ENCODE data around the gene GLMN. TPM values are rescaled to one million over a fixed set of nuclear protein-coding genes. Genes with fewer than 3 reads are reported as not detected.
A peak's percentile ranks its signal among the peaks of the same experiment; 100 is the strongest.
"Not testable (repeated sequence)": the region's sequence is repeated elsewhere in the genome, so short reads cannot be mapped to it uniquely, and the experiment has no call there.

The GLMN gene
- total and polyA plus RNA-seq, 7 donors = 2.8 to 17.6 (median 7.8) TPM

DNA sequence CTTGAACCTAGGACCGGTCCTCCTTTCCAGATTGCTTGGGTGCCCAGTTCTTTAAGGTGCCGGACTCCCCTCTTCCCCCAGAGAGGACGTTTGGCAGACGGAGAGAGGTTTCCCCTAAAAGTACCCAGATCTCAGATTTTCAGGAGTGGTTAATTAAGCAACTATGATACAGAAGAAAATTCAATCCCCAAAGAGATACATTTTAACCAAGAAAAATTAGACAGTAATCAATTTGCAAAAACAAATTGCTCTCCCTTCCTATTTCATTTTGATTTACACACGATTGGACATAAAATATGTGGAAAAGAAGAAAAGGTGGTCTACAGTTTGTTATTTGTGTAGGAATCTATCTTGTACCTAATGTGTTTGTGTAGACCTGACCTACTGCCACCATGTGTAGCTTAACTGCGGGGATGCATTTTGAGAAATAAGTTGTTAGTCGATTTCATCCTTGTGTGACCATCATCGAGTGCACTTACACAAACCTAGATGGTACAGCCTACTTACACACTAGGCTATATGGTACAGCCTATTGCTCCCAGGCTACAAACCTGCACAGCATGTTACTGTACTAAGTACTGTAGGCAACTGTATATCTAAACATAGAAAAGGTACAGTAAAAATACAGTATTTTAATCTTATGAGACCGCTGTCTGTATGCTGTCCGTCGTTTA lies 827 bp upstream of the GLMN start:
- intact Hi-C loops (cut with DNase I) = loop anchor here (5.0 kb wide), 2 partner anchors 797 to 897 kb away; partner anchors contain the start of genes CDC7 and HFM1
- Histone ChIP-seq H3K36me3 (peaks cover 0 to 12% (median under 1%) of the 10 kb centered on the region in 4 donors), H3K27me3 (no peaks in the 10 kb centered on the region), H3K9me3 (no peaks in the 10 kb centered on the region), H3K27ac (peak overlapping the region; percentile 87 to 96 (median 94)), H3K4me3 (peak overlapping the region; percentile 69 to 83 (median 80)), H3K4me1 (peaks cover 0 to 28% (median 16%) of the 10 kb centered on the region in 4 donors)
- TF ChIP-seq EP300 (IDR thresholded peaks at IDR 0.05) (no peak), POLR2A (IDR thresholded peaks at IDR 0.05) (no peak), POLR2AphosphoS5 (IDR thresholded peaks at IDR 0.05) (no peak)
- TF ChIP-seq, protein P1, sequence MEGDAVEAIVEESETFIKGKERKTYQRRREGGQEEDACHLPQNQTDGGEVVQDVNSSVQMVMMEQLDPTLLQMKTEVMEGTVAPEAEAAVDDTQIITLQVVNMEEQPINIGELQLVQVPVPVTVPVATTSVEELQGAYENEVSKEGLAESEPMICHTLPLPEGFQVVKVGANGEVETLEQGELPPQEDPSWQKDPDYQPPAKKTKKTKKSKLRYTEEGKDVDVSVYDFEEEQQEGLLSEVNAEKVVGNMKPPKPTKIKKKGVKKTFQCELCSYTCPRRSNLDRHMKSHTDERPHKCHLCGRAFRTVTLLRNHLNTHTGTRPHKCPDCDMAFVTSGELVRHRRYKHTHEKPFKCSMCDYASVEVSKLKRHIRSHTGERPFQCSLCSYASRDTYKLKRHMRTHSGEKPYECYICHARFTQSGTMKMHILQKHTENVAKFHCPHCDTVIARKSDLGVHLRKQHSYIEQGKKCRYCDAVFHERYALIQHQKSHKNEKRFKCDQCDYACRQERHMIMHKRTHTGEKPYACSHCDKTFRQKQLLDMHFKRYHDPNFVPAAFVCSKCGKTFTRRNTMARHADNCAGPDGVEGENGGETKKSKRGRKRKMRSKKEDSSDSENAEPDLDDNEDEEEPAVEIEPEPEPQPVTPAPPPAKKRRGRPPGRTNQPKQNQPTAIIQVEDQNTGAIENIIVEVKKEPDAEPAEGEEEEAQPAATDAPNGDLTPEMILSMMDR (IDR thresholded peaks at IDR 0.05) = no peak
- no peak for DNase-seq
- 14 to 37% methylated on average over 11 of the region's 11 CpGs for WGBS, 2 donors

DNA sequence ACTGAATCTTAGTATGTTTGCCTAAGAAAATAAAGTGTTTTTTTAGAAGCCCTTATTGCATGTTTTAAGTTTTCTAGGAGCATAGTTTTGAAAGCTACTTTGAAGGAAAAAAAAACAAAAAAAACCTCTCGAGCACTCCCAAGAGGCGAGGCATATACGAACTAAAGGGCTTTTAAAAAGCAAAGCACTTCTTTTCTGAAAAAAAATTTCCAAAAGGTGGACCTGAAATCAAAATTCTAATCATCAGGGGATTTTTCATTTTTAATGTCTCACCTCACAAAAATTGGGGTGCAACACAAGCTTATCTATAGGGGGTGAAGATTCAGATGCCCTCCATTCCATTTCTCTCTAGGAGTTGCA lies 594 bp downstream of the GLMN start:
- Histone ChIP-seq H3K9me3 (no peaks in the 10 kb centered on the region), H3K27me3 (no peaks in the 10 kb centered on the region), H3K4me1 (peaks cover 0 to 28% (median 16%) of the 10 kb centered on the region in 4 donors), H3K27ac (peak overlapping the region; percentile 87 to 96 (median 94)), H3K36me3 (no peaks in the 10 kb centered on the region), H3K4me3 (peak overlapping the region; percentile 69 to 83 (median 80))
- DNase-seq = no peak
- 3 to 8% methylated on average over 3 of the region's 3 CpGs for WGBS, 2 donors
- intact Hi-C loops (cut with DNase I) = loop anchor here (5.0 kb wide), 2 partner anchors 796 to 896 kb away; partner anchors contain the start of genes CDC7 and HFM1
- TF ChIP-seq POLR2A (IDR thresholded peaks at IDR 0.05) (no peak), EP300 (IDR thresholded peaks at IDR 0.05) (no peak), POLR2AphosphoS5 (IDR thresholded peaks at IDR 0.05) (no peak)
- TF ChIP-seq, protein P1 (IDR thresholded peaks at IDR 0.05) = peak in 1 of 4 experiments; percentile 18

DNA sequence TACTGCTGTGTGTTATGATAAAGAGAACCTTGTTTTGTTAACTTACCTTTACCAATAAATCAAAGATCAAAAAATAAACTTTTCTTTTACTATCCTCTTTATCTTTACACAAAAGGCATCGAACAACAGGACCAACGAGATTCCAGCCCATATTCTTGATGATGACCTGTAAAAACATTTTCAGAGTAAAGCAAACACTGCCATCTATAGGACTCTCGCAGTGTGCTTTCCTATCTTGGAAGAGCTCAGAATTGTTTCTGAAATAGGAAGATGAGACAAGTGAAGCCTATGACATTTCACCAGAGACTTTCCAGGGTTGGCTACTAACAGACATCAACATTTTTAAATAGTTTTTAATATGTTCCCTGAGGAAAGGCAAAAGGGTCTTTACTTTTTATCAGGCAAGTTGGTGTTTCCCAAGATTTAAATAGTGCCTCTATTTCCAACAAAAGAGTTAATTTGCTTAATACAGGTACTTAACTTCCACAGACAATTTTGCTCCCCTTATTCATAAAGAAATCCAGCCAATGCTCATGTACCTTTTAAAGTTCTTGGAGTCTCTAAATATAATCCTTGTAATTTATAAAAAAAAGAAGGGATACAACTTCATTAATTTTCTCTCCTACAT lies 7.3 kb downstream of the GLMN start:
- H3K4me1 ChIP-seq = peaks cover 0 to 5% (median 0%) of the 10 kb centered on the region in 4 donors
- WGBS, 2 donors = 9 to 35% methylated on average over 3 of the region's 3 CpGs
- peaks cover 0 to 27% (median 2%) of the 10 kb centered on the region in 4 donors for H3K36me3 ChIP-seq
- no peaks in the 10 kb centered on the region for H3K27me3 ChIP-seq
- DNase-seq = no peak
- TF ChIP-seq, protein P1 (IDR thresholded peaks at IDR 0.05) = peak in 3 of 4 experiments; percentile 23 to 49 (median 32)
- no peak for TF ChIP-seq EP300 (IDR thresholded peaks at IDR 0.05)
- H3K27ac ChIP-seq = no peak overlapping the region
- H3K4me3 ChIP-seq = no peak overlapping the region
- intact Hi-C loops (cut with DNase I) = no loop called here
- no peaks in the 10 kb centered on the region for H3K9me3 ChIP-seq

DNA sequence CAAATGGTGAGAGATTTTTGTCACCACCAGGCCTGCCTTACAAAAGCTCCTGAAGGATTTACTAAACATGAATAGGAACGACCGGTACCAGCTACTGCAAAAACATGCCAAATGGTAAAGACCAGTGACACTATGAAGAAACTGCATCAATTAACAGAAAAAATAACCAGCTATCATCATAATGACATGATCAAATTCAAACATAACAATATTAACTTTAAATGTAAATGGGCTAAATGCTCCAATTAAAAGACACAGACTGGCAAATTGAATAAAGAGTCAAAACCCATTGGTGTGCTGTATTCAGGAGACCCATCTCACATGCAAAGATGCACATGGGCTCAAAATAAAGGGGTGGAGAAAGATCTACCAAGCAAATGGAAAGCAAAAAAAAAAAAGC lies 17.4 kb downstream of the GLMN start:
- intact Hi-C loops (cut with DNase I); DNase-seq; H3K27me3 ChIP-seq; H3K27ac ChIP-seq; H3K9me3 ChIP-seq; H3K4me3 ChIP-seq; H3K4me1 ChIP-seq: not testable (repeated sequence)
- H3K36me3 ChIP-seq = peaks cover 0 to 30% (median 4%) of the 10 kb centered on the region in 4 donors
- WGBS, 2 donors = 95 to 96% methylated on average over 2 of the region's 2 CpGs

DNA sequence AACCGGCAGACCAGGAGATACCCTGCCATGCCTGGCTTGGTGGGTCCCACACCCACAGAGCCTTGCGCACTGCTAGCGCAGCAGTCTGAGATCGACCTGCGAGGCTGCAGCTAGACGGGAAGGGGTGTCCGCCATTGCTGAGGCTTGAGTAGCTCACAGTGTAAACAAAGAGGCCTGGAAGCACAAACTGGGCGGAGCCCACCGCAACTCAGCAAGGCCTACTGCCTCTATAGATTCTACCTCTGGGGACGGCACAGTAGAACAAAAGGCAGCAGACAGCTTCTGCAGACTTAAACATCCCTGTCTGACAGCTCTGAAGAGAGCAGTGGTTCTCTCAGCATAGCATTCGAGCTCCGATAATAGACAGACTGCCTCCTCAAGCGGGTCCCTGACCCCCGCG lies 19.0 kb downstream of the GLMN start:
- H3K27ac ChIP-seq; intact Hi-C loops (cut with DNase I); H3K4me1 ChIP-seq; H3K9me3 ChIP-seq; H3K27me3 ChIP-seq; DNase-seq; H3K4me3 ChIP-seq: not testable (repeated sequence)
- peaks cover 0 to 36% (median 7%) of the 10 kb centered on the region in 4 donors for H3K36me3 ChIP-seq
- WGBS, 2 donors = 96 to 97% methylated on average over 15 of the region's 15 CpGs

Data from sigmoid colon (tissue), 7 donors.